Nephron progenitor cell (in vitro differentiated cells): Measurements from ENCODE around the gene LRRC4C.

ENCODE experiments used
- DNase-seq: peaks from one replicate; pipeline ENCODE4 v3.0.0; 2021
- H3K27ac Mint-ChIP-seq: 2 replicates; pipeline ENCODE4 v1.8.0; 2021; ENCODE audit warnings: mild to moderate bottlenecking, moderate library complexity, mixed read lengths
- H3K27me3 Mint-ChIP-seq: 2 replicates; pipeline ENCODE4 v1.8.0; 2021; ENCODE audit warnings: mild to moderate bottlenecking, low read depth, mixed read lengths; ENCODE audit not compliant: poor library complexity
- H3K36me3 Mint-ChIP-seq: 2 replicates; pipeline ENCODE4 v1.8.0; 2021; ENCODE audit warnings: low read depth, mixed read lengths
- H3K4me1 Mint-ChIP-seq: 2 replicates; pipeline ENCODE4 v1.8.0; 2021; ENCODE audit warnings: mixed read lengths
- H3K4me3 Mint-ChIP-seq: 2 replicates; pipeline ENCODE4 v1.8.0; 2021; ENCODE audit warnings: mild to moderate bottlenecking, moderate library complexity, mixed read lengths
- H3K9me3 Mint-ChIP-seq: 2 replicates; pipeline ENCODE4 v1.8.0; 2021; ENCODE audit warnings: mild to moderate bottlenecking, moderate library complexity, mixed read lengths
- CTCF ChIP-seq: fragments of 200-600 bp; sonication (generic); IDR thresholded peaks from 2 replicates; pipeline ENCODE4 v1.5.0; 2021; ENCODE audit warnings: antibody characterized with exemption

Gene LRRC4C

GRCh38 chr11:40321537-40321936, 1137.9 kb downstream of the LRRC4C start:
- no peak for DNase-seq
- Mint-ChIP-seq H3K36me3 (no peaks in the 10 kb centered on the region), H3K4me3 (no peak overlapping the region), H3K27ac (no peak overlapping the region), H3K27me3 (no peaks in the 10 kb centered on the region), H3K4me1 (no peaks in the 10 kb centered on the region), H3K9me3 (no peaks in the 10 kb centered on the region)
- TF ChIP-seq CTCF = no peak

- no peak for TF ChIP-seq CTCF
- no peaks in the 10 kb centered on the region for H3K9me3 Mint-ChIP-seq
- no peaks in the 10 kb centered on the region for H3K36me3 Mint-ChIP-seq
- H3K4me1 Mint-ChIP-seq = no peaks in the 10 kb centered on the region
- no peaks in the 10 kb centered on the region for H3K27me3 Mint-ChIP-seq
- H3K4me3 Mint-ChIP-seq = no peak overlapping the region
- H3K27ac Mint-ChIP-seq = no peak overlapping the region
- no peak for DNase-seq
These were observed 1143.3 kb downstream of the LRRC4C start for GRCh38 chr11:40316171-40316570.

GRCh38 chr11:40315122-40315521, 1144.3 kb downstream of the LRRC4C start:
- H3K36me3 Mint-ChIP-seq = no peaks in the 10 kb centered on the region
- no peak overlapping the region for H3K27ac Mint-ChIP-seq
- no peaks in the 10 kb centered on the region for H3K4me1 Mint-ChIP-seq
- H3K27me3 Mint-ChIP-seq = no peaks in the 10 kb centered on the region
- TF ChIP-seq CTCF = no peak
- H3K9me3 Mint-ChIP-seq = no peaks in the 10 kb centered on the region
- DNase-seq = no peak
- H3K4me3 Mint-ChIP-seq = no peak overlapping the region

- H3K9me3 Mint-ChIP-seq = no peaks in the 10 kb centered on the region
- DNase-seq = no peak
- no peak overlapping the region for H3K27ac Mint-ChIP-seq
- H3K36me3 Mint-ChIP-seq = no peaks in the 10 kb centered on the region
- no peak for TF ChIP-seq CTCF
- no peaks in the 10 kb centered on the region for H3K27me3 Mint-ChIP-seq
- H3K4me3 Mint-ChIP-seq = no peak overlapping the region
- no peaks in the 10 kb centered on the region for H3K4me1 Mint-ChIP-seq
These were observed 1145.1 kb downstream of the LRRC4C start for GRCh38 chr11:40314327-40314726.

GRCh38 chr11:40306938-40307548, 1152.4 kb downstream of the LRRC4C start:
- no peak overlapping the region for H3K27ac Mint-ChIP-seq
- peak; percentile 65 for TF ChIP-seq CTCF
- no peaks in the 10 kb centered on the region for H3K9me3 Mint-ChIP-seq
- H3K27me3 Mint-ChIP-seq = peaks cover 7% of the 10 kb centered on the region
- H3K4me3 Mint-ChIP-seq = no peak overlapping the region
- no peaks in the 10 kb centered on the region for H3K4me1 Mint-ChIP-seq
- peak; percentile 24 for DNase-seq
- no peaks in the 10 kb centered on the region for H3K36me3 Mint-ChIP-seq

- Mint-ChIP-seq H3K27me3 (peaks cover 7% of the 10 kb centered on the region), H3K4me3 (no peak overlapping the region)
These were observed 1156.8 kb downstream of the LRRC4C start for GRCh38 chr11:40302669-40303068.

More at GRCh38 chr11:40302669-40303068, 1156.8 kb downstream of the LRRC4C start:
- no peak for DNase-seq
- no peaks in the 10 kb centered on the region for H3K4me1 Mint-ChIP-seq
- H3K9me3 Mint-ChIP-seq = no peaks in the 10 kb centered on the region
- no peaks in the 10 kb centered on the region for H3K36me3 Mint-ChIP-seq
- no peak overlapping the region for H3K27ac Mint-ChIP-seq
- TF ChIP-seq CTCF = no peak
